Measurements from ENCODE around the gene XYLT2. TPM values are rescaled to one million over a fixed set of nuclear protein-coding genes. Genes with fewer than 3 reads are reported as not detected.

XYLT2 gene
- total and polyA plus RNA-seq, 8 donors: 52.7 to 166 (median 96.5) TPM

DNA sequence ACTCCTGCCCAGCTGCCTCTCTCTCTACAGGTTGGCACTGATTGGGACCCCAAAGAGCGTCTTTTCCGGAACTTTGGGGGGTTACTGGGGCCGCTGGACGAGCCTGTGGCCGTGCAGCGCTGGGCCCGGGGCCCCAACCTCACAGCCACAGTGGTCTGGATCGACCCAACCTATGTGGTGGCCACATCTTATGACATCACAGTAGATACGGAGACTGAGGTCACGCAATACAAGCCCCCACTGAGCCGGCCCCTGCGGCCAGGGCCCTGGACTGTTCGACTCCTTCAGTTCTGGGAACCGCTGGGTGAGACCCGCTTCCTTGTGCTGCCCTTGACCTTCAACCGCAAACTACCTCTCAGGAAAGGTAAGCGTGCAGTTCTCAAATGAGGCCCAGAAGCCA, 12.3 kb downstream of the XYLT2 start:
- intact Hi-C loops (cut with DNase I; ENCODE audit: low total_unique reads): no loop called here
- WGBS, 5 donors: 81 to 95% (median 90%) methylated on average over 12 to 17 of the region's 17 CpGs
- Histone ChIP-seq H3K36me3 (peaks cover 62 to 85% (median 82%) of the 10 kb centered on the region in 4 donors), H3K4me3 (no peak overlapping the region), H3K27me3 (no peaks in the 10 kb centered on the region), H3K27ac (peak overlapping the region in 3 of 5 donors; percentile 3 to 73 (median 38)), H3K9me3 (no peaks in the 10 kb centered on the region), H3K4me1 (peaks cover 22 to 66% (median 45%) of the 10 kb centered on the region in 4 donors)
- TF ChIP-seq POLR2A (IDR thresholded peaks at IDR 0.05) (no peak), POLR2AphosphoS5 (IDR thresholded peaks at IDR 0.05) (no peak), EP300 (IDR thresholded peaks at IDR 0.05) (no peak)
- TF ChIP-seq, protein P1, sequence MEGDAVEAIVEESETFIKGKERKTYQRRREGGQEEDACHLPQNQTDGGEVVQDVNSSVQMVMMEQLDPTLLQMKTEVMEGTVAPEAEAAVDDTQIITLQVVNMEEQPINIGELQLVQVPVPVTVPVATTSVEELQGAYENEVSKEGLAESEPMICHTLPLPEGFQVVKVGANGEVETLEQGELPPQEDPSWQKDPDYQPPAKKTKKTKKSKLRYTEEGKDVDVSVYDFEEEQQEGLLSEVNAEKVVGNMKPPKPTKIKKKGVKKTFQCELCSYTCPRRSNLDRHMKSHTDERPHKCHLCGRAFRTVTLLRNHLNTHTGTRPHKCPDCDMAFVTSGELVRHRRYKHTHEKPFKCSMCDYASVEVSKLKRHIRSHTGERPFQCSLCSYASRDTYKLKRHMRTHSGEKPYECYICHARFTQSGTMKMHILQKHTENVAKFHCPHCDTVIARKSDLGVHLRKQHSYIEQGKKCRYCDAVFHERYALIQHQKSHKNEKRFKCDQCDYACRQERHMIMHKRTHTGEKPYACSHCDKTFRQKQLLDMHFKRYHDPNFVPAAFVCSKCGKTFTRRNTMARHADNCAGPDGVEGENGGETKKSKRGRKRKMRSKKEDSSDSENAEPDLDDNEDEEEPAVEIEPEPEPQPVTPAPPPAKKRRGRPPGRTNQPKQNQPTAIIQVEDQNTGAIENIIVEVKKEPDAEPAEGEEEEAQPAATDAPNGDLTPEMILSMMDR (IDR thresholded peaks at IDR 0.05): no peak
- DNase-seq: no peak

DNA sequence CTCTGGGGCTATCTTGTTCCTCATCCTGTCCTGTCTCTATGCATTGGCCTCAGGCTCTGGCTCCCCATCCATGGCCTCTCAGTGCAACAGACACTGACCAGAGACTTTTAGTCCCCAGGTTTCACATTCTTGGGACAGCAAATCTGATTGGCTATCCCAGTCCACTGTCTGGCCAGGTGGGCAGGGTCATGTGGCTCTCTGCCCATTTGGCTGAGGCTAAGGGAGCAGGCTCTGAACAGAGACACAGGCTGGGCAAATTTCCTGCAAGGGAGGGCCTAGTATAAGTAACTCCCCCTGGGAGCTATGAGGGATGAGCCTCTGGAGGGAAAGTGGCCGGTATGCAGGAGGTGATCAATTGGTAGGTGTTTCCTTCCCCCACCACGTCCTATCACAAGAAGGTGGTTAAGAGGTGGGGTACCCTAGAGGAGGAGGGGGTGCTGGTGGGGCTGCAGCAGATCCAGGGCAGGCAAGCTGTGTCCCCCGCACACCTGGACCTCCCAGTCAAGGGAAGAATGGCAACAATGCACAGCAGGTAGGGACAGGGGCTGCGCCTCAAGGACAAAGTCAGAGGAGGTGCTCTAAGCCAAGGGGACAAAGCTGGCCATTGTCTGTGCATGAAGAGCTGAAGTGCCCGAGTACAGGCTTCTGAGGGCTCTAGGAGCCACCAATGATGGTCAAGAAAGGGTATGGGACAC, 13.2 kb downstream of the XYLT2 start:
- Histone ChIP-seq H3K9me3 (no peaks in the 10 kb centered on the region), H3K36me3 (peaks cover 59 to 75% (median 72%) of the 10 kb centered on the region in 4 donors), H3K27me3 (no peaks in the 10 kb centered on the region), H3K4me1 (peaks cover 32 to 66% (median 47%) of the 10 kb centered on the region in 4 donors), H3K4me3 (no peak overlapping the region), H3K27ac (peak overlapping the region; percentile 16 to 73 (median 53))
- 50 to 69% (median 62%) methylated on average over 4 to 5 of the region's 5 CpGs for WGBS, 5 donors
- intact Hi-C loops (cut with DNase I; ENCODE audit: low total_unique reads): no loop called here
- TF ChIP-seq POLR2A (IDR thresholded peaks at IDR 0.05) (no peak), POLR2AphosphoS5 (IDR thresholded peaks at IDR 0.05) (no peak), EP300 (IDR thresholded peaks at IDR 0.05) (no peak)
- TF ChIP-seq, protein P1 (IDR thresholded peaks at IDR 0.05): no peak
- peak in 1 of 2 donors; percentile 85 for DNase-seq

DNA sequence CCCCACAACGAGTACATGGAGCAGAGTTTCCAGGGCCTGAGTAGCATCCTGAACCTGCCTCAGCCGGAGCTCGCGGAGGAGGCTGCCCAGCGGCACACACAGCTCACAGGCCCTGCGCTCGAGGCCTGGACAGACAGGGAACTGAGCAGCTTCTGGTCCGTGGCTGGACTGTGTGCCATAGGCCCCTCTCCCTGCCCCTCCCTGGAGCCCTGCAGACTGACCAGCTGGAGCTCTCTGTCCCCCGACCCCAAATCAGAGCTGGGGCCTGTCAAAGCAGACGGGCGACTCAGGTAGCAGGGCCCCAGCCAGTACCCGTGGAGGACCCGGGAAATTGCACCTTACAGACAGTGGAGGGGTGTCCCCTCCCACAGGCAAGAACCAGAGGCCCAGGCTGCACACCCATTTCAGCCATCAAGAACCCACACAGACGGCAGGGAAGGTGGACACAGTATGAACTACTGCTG, 14.1 kb downstream of the XYLT2 start:
- TF ChIP-seq EP300 (IDR thresholded peaks at IDR 0.05): no peak
- TF ChIP-seq, protein P1 (IDR thresholded peaks at IDR 0.05): no peak
- TF ChIP-seq POLR2AphosphoS5 (IDR thresholded peaks at IDR 0.05): no peak
- no peak for TF ChIP-seq POLR2A (IDR thresholded peaks at IDR 0.05)
- H3K4me3 ChIP-seq: no peak overlapping the region
- WGBS, 5 donors: 56 to 79% (median 65%) methylated on average over 6 to 14 of the region's 14 CpGs
- H3K27ac ChIP-seq: peak overlapping the region in 4 of 5 donors; percentile 48 to 73 (median 56)
- DNase-seq: no peak
- no peaks in the 10 kb centered on the region for H3K9me3 ChIP-seq
- intact Hi-C loops (cut with DNase I; ENCODE audit: low total_unique reads): loop anchor here (10.0 kb wide), 1 partner anchor 115 kb away; the partner anchor contains the start of gene RSAD1
- peaks cover 28 to 64% (median 45%) of the 10 kb centered on the region in 4 donors for H3K4me1 ChIP-seq
- peaks cover 50 to 70% (median 65%) of the 10 kb centered on the region in 4 donors for H3K36me3 ChIP-seq
- no peaks in the 10 kb centered on the region for H3K27me3 ChIP-seq

DNA sequence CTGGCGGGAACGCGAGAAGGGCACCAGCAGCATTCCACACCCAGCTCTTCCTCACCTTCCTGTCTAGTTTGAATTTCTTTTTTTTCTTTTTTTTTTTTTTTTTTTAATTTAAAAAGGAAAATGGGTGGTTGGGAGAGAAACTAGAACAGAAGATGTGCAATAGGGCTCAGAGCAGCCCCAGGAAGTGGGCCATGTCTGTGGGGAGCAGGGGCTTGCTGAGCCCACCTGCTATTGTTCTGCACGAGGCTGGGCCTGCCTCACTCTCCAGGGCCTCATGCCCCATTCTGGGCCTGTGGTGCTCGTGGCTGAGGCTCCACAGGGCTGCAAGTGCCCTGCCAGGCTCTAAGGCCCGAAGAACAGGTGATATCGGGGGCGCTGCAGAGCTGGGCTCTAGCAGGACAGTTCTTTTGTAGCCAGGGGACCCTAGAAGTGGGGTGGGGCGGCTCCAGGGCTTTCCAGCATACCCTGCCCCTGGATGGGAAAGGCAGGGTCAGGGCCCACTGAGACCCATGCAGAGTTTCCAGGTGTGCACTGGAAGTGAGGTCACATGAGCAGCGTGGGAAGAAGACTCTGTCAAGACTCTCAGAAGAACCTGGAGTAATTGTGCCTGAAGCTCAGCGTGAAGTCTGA, 14.7 kb downstream of the XYLT2 start:
- Histone ChIP-seq H3K36me3 (peaks cover 45 to 70% (median 65%) of the 10 kb centered on the region in 4 donors), H3K4me3 (no peak overlapping the region), H3K9me3 (no peaks in the 10 kb centered on the region), H3K27ac (peak overlapping the region in 3 of 5 donors; percentile 53 to 73 (median 59)), H3K4me1 (peaks cover 28 to 63% (median 46%) of the 10 kb centered on the region in 4 donors), H3K27me3 (no peaks in the 10 kb centered on the region)
- DNase-seq: no peak
- intact Hi-C loops (cut with DNase I; ENCODE audit: low total_unique reads): loop anchor here (10.0 kb wide), 1 partner anchor 114 kb away; the partner anchor contains the start of gene RSAD1
- TF ChIP-seq POLR2AphosphoS5 (IDR thresholded peaks at IDR 0.05) (no peak), POLR2A (IDR thresholded peaks at IDR 0.05) (no peak), EP300 (IDR thresholded peaks at IDR 0.05) (no peak)
- TF ChIP-seq, protein P1 (IDR thresholded peaks at IDR 0.05): no peak
- WGBS, 5 donors: 74 to 81% (median 76%) methylated on average over 11 of the region's 11 CpGs

Data from stomach (tissue), 9 donors.